Ishikawa (cell line): ENCODE measurements around the gene SOX15.

Experiments used
- EGR1 ChIP-seq: IDR thresholded peaks from 2 replicates; pipeline ENCODE4 v1.6.1; 2012
- MAX ChIP-seq: IDR thresholded peaks from 2 replicates; pipeline ENCODE4 v1.6.1; 2012

- TF ChIP-seq EGR1 (no peak), MAX (no peak)
Observed at GRCh38 chr17:7631398-7632380, 41.8 kb upstream of the SOX15 start.
